Mucosa of descending colon (tissue), 3 donors: ENCODE data around the gene ALDH1A2. TPM values are rescaled to one million over a fixed set of nuclear protein-coding genes. Genes with fewer than 3 reads are reported as not detected.

Experiments used
- ATAC-seq: fragments of 200-7000 bp; cut with Tn5 transposase; one replicate; pipeline ENCODE4 v1.9.1; 2020; ENCODE audit warnings: mild to moderate bottlenecking, moderate library complexity
- DNase-seq, 3 donors: peaks; one replicate each; pipeline ENCODE4 v3.0.0-alpha.2; 2020
- H3K36me3 ChIP-seq: fragments of 200-600 bp; one replicate; pipeline ENCODE4 v1.8.0; 2021; ENCODE audit warnings: low read depth, mild to moderate bottlenecking
- H3K4me1 ChIP-seq: fragments of 200-600 bp; one replicate; pipeline ENCODE4 v1.8.0; 2021; ENCODE audit warnings: low read depth, mild to moderate bottlenecking
- H3K4me3 ChIP-seq: fragments of 200-600 bp; one replicate; pipeline ENCODE4 v1.8.0; 2021; ENCODE audit warnings: mild to moderate bottlenecking
- H3K9me3 ChIP-seq: fragments of 200-600 bp; one replicate; pipeline ENCODE4 v1.8.0; 2021; ENCODE audit warnings: mild to moderate bottlenecking
- intact Hi-C, 2 donors: fragments of 100-400 bp; cut with DNase I in 1 of 2; cut with micrococcal nuclease in 1 of 2; formaldehyde crosslinking; loops; one replicate each; pipeline versions ENCODE4 v1.11.0 to v1.11.1; 2022; cut with DNase I, micrococcal nuclease
- total RNA-seq, 3 donors: library from RNA; stranded (reverse); fragmentation: NEBNext Ultra II Directional in 2 of 3; extraction: Animal tissue kit (Norgen Biotek cat#: 25700) in 2 of 3; gene quantifications; one replicate each; pipeline versions ENCODE4 v1.2.1 to v1.2.4, GENCODE V29; 2021 to 2023
- TF ChIP-seq, protein P1 (sequence below): fragments of 200-600 bp; IDR thresholded peaks from one replicate; pipeline ENCODE4 v1.8.0; 2022; ENCODE audit warnings: antibody characterized with exemption, mild to moderate bottlenecking
- donor health status: DM: no; HTN: no; CAD: no; lungs with moderate emphysema.
- donor health status: DM: no; HTN: no; CAD: no.
- donor health status: DM: no; HTN: yes; CAD: no.

Gene ALDH1A2
- total RNA-seq, 3 donors from 2014 or later, result 0.55 to 8.6 (median 4.3) TPM

- intact Hi-C loops, result no loop called here
- TF ChIP-seq, protein P1, sequence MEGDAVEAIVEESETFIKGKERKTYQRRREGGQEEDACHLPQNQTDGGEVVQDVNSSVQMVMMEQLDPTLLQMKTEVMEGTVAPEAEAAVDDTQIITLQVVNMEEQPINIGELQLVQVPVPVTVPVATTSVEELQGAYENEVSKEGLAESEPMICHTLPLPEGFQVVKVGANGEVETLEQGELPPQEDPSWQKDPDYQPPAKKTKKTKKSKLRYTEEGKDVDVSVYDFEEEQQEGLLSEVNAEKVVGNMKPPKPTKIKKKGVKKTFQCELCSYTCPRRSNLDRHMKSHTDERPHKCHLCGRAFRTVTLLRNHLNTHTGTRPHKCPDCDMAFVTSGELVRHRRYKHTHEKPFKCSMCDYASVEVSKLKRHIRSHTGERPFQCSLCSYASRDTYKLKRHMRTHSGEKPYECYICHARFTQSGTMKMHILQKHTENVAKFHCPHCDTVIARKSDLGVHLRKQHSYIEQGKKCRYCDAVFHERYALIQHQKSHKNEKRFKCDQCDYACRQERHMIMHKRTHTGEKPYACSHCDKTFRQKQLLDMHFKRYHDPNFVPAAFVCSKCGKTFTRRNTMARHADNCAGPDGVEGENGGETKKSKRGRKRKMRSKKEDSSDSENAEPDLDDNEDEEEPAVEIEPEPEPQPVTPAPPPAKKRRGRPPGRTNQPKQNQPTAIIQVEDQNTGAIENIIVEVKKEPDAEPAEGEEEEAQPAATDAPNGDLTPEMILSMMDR, result no peak
- Histone ChIP-seq H3K4me3 (no peak overlapping the region), H3K36me3 (no peaks in the 10 kb centered on the region), H3K9me3 (no peaks in the 10 kb centered on the region), H3K4me1 (no peaks in the 10 kb centered on the region)
- no peak for ATAC-seq
- no peak for DNase-seq
Observed at GRCh38 chr15:57961919-57962318, 103.6 kb downstream of the ALDH1A2 start.

DNA sequence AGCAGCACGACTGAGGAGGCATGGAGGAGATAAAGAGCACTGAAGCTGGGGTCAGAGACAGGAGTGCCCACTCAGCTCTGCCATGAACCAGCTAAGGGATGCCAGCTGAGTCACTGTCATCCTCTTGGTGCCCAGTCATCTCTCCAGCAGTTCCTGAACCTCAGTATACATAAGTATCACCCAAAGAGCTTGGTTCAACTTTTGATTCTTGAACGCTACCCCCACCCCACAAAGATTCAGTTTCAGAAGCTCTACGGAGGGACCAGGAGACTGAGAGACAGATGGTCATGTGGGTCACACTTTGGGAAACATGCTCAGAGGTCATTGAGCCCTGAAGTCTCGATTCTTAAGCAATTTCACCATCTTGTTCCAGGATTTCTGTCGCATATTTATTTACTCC is 108.4 kb downstream of the ALDH1A2 start:
- Histone ChIP-seq H3K36me3 (no peaks in the 10 kb centered on the region), H3K4me3 (no peak overlapping the region), H3K9me3 (no peaks in the 10 kb centered on the region), H3K4me1 (no peaks in the 10 kb centered on the region)
- ATAC-seq (no peak), DNase-seq (no peak)
- TF ChIP-seq, protein P1, result no peak
- intact Hi-C loops, result no loop called here

- no peak for DNase-seq
- Histone ChIP-seq H3K9me3 (no peaks in the 10 kb centered on the region), H3K4me1 (no peaks in the 10 kb centered on the region), H3K4me3 (no peak overlapping the region), H3K36me3 (no peaks in the 10 kb centered on the region)
- intact Hi-C loops, result no loop called here
- ATAC-seq, result no peak
- TF ChIP-seq, protein P1, result no peak
Observed at GRCh38 chr15:57953874-57954273, 111.6 kb downstream of the ALDH1A2 start.

- intact Hi-C loops, result no loop called here
- no peaks in the 10 kb centered on the region for H3K4me1 ChIP-seq
- no peaks in the 10 kb centered on the region for H3K36me3 ChIP-seq
- H3K9me3 ChIP-seq, result no peaks in the 10 kb centered on the region
- DNase-seq, result no peak
- TF ChIP-seq, protein P1, result no peak
- ATAC-seq, result no peak
- H3K4me3 ChIP-seq, result no peak overlapping the region
Observed at GRCh38 chr15:57951328-57951932, 114.1 kb downstream of the ALDH1A2 start.

GRCh38 chr15:57950381-57950946 is 115.0 kb downstream of the ALDH1A2 start:
- DNase-seq (no peak), ATAC-seq (no peak)
- Histone ChIP-seq H3K4me1 (no peaks in the 10 kb centered on the region), H3K4me3 (no peak overlapping the region), H3K36me3 (no peaks in the 10 kb centered on the region), H3K9me3 (no peaks in the 10 kb centered on the region)
- TF ChIP-seq, protein P1, result no peak
- intact Hi-C loops, result no loop called here
